ENCODE results near the gene ELF3.
"Not testable (repeated sequence)": the region's sequence is repeated elsewhere in the genome, so short reads cannot be mapped to it uniquely, and the experiment has no call there.

ELF3 gene

DNA sequence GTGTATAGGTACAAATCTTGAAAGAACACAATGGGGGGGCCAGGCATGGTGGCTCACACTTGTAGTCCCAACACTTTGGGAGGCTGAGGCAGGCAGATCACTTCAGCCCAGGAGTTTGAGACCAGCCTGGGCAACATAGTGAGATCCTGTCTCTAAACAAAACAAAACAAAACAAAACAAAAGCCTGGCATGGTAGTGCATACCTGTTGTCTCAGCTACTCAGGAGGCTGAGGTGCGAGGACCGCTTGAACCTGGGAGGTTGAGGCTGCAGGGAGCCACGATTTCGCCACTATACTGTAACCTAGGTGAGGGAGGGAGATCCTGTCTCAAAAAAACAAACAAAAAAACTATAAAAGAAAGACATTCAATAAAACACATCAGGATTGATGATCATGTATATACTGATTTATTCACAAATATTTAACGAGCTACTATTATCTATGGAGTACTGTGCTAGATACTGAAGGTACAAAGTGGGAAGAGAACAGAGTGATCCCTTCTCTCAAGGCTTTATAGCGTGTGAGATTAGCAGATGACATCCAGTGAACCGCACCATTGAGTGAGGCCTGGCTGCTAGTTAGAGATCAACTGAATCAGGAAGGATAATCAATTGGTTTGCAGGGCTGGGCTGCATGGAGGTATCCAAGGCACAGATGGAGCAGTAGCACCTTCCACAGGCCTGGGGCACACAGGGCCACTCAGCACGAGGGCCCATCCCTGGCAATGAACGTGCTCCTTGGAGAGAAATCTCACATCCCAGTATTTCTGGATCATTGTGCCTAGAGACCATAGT, 26.4 kb downstream of the ELF3 start:
- DNase-seq = no peak

DNA sequence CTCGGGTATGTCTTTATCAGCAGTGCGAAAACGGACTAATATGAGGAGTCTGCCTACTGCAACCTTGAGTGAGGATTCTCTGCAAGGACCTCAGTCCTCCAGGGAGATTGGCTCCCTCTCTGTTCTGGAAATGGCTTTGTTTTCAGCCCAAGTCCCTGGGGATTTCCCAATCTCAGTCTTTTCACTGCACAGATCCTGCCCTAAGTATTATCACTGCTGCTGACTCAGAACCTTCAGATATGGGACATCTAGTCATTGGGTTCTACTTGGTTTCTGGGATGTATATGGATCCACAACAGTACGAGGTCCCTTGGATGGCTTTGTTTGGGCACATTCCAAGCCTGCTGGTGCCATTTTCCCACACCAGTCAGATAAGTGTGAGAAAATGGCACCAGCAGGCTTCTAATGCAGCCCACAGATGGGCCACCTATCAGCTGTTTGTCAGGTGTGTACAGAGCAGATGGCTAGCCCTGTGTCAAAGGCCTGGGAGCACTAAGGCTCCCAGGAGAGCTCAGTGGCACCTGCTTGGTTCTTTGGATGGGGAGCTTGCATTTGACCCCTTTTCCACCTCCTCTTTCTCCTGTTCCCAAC, 27.4 kb downstream of the ELF3 start:
- no peak for DNase-seq

DNA sequence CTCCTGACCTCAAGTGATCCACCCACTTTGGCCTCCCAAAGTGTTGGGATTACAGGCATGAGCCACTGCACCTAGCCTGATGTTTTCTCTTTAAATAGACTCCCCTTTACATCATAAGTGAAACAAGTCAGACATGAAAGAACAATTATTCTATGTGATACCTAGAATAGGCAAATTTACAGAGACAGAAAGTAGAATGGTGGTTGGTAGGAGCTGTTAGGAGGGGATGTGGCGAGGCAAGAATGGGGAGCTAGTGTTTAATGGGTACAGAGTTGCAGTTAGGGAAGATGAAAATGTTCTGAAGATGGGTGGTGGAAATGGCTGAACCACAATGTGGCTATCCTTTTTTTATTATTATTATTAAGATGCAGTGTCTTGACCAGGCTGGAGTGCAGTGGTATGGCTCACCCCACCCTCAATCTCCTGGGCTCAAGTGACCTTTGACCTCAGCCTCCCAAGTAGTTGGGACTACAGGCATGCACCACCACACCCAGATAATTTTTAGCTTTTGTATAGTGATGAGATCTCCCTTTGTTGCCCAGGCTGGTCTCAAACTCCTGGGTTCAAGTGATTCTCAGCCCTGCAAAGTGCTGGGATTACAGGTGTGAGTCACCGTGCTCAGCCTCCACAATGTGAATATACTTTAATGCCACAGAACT, 28.4 kb downstream of the ELF3 start:
- no peak for DNase-seq

DNA sequence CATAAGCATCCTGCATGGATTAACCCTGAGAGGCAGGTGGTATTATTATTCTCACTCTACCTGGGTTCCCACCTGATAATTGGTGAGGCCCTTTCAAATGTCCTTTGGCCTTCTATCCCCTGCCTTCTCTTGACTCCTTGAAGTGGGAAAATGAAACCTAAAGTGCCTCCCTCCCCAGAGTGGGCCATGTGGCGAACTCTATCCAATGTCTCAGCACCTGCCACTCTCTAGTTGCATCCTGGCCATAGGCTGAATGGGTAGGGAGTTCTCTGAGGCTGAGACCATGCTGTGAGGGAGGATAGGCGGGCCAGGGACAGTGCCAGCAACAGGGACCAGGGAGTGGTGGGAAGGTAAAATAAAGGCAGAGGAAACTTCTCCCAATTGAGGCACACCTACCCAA, 35.3 kb downstream of the ELF3 start:
- peak; percentile 21 for DNase-seq

- peak; percentile 91 for DNase-seq
These were observed 35.8 kb downstream of the ELF3 start for GRCh38 chr1:202046227-202046626.

DNA sequence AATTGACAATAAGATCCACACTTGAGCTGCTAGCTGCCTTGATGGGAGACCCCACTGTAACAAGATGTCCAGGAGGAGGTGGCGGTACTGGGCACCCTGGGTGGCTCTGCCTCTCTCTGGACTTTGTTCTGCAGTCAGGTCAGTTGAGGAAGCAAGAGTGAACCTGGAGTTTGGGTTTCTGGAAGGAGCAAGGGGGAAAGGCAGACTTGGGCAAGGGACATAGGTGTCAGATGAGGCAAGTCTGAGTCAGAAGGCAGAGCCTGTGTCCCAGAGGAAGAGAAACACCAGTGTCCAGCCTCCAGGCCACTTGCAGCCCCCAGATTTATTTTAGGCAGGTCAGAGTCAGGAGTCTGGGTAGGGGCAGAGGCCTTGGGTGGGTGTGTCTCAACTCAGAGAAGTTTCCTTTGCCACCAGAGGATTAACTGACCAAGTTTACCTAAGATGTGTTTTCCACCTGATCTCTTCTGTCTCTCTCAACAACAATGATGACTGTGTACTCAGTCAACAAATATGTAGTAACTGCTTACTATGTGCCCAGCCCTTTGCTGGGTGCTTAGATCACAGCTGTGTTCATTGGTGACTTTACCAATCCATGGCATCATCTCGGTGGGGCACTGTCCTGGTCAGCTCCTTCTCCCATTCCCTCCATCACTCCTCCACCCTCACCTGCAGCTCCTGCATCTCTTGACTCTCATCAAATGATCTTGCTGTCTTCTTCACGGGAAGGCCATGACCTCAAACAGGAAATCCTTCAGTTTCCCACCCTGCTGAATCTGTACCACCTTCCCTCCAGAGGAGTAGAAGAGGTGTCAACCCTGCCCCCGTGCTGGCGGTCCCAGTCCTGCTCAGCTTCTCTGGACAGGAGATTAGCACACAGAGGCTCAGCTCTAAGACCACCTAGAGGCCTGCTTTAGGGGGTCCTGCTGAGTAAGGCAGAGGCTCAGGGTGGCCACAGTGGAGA, 36.6 kb downstream of the ELF3 start:
- peak; percentile 64 for DNase-seq

DNA sequence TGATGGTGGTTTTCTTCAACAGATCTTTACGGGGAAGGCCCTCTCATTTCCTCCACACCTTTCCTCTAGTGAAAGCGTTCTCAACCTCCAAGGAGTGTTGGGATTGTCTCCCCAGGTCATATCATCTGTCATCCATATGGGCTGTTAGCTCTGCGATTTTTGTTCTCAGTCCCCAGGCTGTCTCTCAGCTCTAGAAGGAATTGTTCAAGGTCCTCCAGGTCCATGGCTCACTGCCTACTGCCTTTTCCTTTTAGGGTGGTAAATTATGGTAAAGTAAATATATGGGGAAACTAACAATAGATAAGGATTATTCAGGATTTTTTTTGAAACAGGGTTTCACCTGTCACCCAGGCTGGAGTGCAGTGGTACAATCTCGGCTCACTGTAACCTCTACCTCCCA, 37.6 kb downstream of the ELF3 start:
- no peak for DNase-seq

- DNase-seq = no peak
These were observed 38.7 kb downstream of the ELF3 start for GRCh38 chr1:202049129-202049528.

DNA sequence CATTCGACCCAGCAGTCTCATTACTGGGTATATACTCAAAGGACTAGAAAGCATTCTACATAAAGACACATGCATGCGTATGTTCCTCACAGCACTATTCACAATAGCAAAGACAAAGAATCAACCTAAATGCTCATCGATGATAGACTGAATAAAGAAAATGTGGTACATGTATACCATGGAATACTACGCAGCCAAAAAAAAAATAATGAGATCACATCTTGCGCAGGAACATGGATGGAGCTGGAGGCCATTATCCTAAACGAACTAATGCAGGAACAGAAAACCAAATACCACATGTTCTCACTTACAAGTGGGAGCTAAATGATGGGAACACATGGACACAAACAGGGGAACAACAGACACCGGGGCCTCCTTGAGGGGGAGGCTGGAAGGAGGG, 43.7 kb downstream of the ELF3 start:
- no peak for DNase-seq

GRCh38 chr1:202054673-202055072, 44.3 kb downstream of the ELF3 start:
- not testable (repeated sequence) for DNase-seq

- DNase-seq = peak; percentile 98
These were observed 46.4 kb downstream of the ELF3 start for GRCh38 chr1:202056644-202057334.

DNA sequence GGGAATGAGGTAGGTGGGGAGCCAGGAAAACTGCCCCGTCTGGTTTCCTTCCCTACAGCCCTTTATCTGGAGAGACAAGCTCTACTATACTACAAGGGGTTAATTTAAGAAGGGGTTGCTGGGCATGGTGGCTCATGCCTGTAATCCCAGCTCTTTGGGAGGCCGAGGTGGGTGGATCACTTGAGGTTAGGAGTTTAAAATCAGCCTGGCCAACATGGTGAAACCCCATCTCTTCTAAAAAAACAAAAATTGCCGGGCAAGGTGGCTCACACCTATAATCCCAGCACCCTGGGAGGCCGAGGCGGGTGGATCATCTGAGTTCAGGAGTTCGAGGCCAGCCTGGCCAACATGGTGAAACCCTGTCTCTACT, 46.9 kb downstream of the ELF3 start:
- DNase-seq = not testable (repeated sequence)

GRCh38 chr1:202058001-202058908, 47.9 kb downstream of the ELF3 start:
- DNase-seq = no peak

GRCh38 chr1:202061055-202061454, 50.7 kb downstream of the ELF3 start:
- no peak for DNase-seq

- not testable (repeated sequence) for DNase-seq
These were observed 51.4 kb downstream of the ELF3 start for GRCh38 chr1:202061787-202062186.

DNA sequence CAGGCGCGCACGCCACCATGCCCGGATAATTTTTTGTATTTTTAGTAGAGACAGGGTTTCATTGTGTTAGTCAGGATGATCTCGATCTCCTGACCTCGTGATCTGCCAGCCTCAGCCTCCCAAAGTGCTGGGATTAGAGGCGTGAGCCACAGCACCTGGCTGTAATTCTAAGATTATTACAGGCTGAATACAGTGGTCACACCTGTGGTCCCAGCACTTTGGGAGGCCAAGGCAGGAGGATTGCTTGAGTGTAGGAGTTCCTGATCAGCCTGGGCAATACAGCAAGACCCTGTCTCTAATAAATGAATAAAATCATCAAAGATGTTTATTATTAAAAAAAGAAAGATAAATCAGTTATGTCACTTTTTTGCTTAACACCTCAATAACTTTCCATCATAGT, 52.2 kb downstream of the ELF3 start:
- not testable (repeated sequence) for DNase-seq

GRCh38 chr1:202063093-202063492, 52.7 kb downstream of the ELF3 start:
- DNase-seq = no peak

GRCh38 chr1:202064889-202065312, 54.5 kb downstream of the ELF3 start:
- not testable (repeated sequence) for DNase-seq
